Measurements from ENCODE around the gene KL. TPM values are rescaled to one million over a fixed set of nuclear protein-coding genes. Genes with fewer than 3 reads are reported as not detected.

Gene KL
- polyA plus RNA-seq, 1 experiment, result not detected

DNA sequence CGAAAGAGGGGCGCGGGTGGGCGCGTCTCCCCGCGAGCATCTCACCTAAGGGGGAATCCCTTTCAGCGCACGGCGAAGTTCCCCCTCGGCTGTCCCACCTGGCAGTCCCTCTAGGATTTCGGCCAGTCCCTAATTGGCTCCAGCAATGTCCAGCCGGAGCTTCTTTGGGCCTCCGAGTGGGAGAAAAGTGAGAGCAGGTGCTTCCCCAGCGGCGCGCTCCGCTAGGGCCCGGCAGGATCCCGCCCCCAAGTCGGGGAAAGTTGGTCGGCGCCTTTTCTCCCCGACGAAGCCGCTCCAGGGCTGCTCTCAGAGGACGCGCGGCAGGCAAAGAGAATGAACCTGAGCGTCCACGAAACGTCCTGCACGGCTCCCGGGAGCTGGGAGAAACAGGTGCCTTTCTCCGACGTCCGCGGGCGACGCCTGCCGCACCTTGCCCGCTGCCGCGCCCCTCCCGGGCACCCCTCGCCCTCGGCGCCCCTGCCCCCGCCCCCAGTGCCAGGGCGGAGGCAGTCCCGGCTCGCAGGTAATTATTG lies 366 bp upstream of the KL start:
- H3K4me3 ChIP-seq (ENCODE audit: low read depth, low read length), result no peak overlapping the region
- H3K9me3 ChIP-seq (ENCODE audit: control insufficient read depth, insufficient read depth, low read length), result peaks cover 4% of the 10 kb centered on the region; the same call in 1 of the 2 replicates
- POLR2A ChIA-PET, result no interaction called here
- CTCF ChIA-PET, result no interaction called here
- H3K27me3 ChIP-seq (ENCODE audit: control insufficient read depth, insufficient read depth, low read length), result peaks cover 55% of the 10 kb centered on the region
- DNase-seq (ENCODE audit: low read depth, low spot score), result no peak
- H3K27ac ChIP-seq (ENCODE audit: low read depth, low read length), result no peak overlapping the region
- TF ChIP-seq, protein P1, sequence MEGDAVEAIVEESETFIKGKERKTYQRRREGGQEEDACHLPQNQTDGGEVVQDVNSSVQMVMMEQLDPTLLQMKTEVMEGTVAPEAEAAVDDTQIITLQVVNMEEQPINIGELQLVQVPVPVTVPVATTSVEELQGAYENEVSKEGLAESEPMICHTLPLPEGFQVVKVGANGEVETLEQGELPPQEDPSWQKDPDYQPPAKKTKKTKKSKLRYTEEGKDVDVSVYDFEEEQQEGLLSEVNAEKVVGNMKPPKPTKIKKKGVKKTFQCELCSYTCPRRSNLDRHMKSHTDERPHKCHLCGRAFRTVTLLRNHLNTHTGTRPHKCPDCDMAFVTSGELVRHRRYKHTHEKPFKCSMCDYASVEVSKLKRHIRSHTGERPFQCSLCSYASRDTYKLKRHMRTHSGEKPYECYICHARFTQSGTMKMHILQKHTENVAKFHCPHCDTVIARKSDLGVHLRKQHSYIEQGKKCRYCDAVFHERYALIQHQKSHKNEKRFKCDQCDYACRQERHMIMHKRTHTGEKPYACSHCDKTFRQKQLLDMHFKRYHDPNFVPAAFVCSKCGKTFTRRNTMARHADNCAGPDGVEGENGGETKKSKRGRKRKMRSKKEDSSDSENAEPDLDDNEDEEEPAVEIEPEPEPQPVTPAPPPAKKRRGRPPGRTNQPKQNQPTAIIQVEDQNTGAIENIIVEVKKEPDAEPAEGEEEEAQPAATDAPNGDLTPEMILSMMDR (IDR thresholded peaks at IDR 0.05; ENCODE audit: low read depth, low read length), result no peak

DNA sequence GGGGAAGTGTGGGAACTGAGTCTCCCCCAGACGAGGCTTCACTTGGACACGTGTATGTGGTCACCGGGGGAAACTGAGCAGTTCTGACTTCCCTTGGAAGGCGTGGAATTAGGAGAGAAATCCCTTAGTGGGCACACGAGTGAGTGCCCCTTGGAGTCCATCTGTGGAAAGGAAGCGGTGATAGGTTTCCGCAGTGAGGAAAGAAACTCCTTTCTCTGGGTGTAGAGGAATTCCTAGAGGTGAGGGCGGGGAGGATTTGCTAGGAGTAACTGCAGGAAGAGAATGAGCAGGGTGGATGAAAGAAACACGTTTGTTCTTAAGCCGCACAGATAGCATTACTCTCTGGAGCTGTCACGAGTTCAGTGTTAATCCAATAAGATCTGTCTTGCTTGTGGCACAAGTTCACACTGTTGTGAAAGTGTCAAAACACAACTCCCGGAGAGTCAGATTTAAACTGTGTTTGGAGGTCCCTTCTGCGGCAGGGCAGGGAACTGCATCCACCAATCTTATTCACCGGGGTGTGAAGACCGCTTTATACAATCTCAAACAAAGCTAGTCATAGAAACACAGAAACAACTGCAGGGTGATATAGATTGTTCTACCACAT lies 1.2 kb downstream of the KL start:
- TF ChIP-seq, protein P1 (IDR thresholded peaks at IDR 0.05; ENCODE audit: low read depth, low read length), result 0 out of 2 replicates have a peak, but pooled peaks have one; percentile 23
- POLR2A ChIA-PET, result no interaction called here
- Histone ChIP-seq H3K9me3 (ENCODE audit: control insufficient read depth, insufficient read depth, low read length) (peaks cover 4% of the 10 kb centered on the region; the same call in 1 of the 2 replicates), H3K4me3 (ENCODE audit: low read depth, low read length) (no peak overlapping the region), H3K27ac (ENCODE audit: low read depth, low read length) (no peak overlapping the region), H3K27me3 (ENCODE audit: control insufficient read depth, insufficient read depth, low read length) (peaks cover 61% of the 10 kb centered on the region)
- DNase-seq (ENCODE audit: low read depth, low spot score), result no peak
- CTCF ChIA-PET, result interaction anchor here (0.6 kb wide), 1 partner anchor 215 kb away, joined by 3 read pairs; no protein-coding TSS in a partner anchor

- Histone ChIP-seq H3K27me3 (ENCODE audit: control insufficient read depth, insufficient read depth, low read length) (peaks cover 60% of the 10 kb centered on the region), H3K27ac (ENCODE audit: low read depth, low read length) (no peak overlapping the region), H3K4me3 (ENCODE audit: low read depth, low read length) (no peak overlapping the region), H3K9me3 (ENCODE audit: control insufficient read depth, insufficient read depth, low read length) (peaks cover 4% of the 10 kb centered on the region; the same call in 1 of the 2 replicates)
- no peak for DNase-seq (ENCODE audit: low read depth, low spot score)
- POLR2A ChIA-PET, result no interaction called here
- CTCF ChIA-PET, result no interaction called here
- TF ChIP-seq, protein P1 (IDR thresholded peaks at IDR 0.05; ENCODE audit: low read depth, low read length), result no peak
Observed at GRCh38 chr13:33018886-33019285, 2.7 kb downstream of the KL start.

DNA sequence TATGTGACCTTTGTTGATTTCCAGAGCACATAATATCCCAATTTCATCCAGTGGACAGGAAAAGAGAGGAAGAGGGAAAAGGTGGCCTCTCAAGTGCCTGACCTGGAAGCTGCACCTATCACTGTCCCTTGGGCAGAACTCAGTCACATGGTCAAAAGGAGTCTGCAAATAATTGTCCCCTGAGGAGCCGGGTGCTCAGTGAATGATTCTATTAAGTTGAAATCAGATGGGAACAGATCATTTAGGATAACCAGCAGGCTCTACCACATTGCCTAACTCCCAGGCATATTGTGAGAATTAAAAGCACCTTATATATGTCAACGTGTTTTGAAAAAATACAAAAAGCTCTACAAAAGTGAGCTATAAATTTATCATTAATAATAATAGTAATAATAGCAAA lies 6.8 kb downstream of the KL start:
- ChIA-PET POLR2A (no interaction called here), CTCF (no interaction called here)
- TF ChIP-seq, protein P1 (IDR thresholded peaks at IDR 0.05; ENCODE audit: low read depth, low read length), result no peak
- no peaks in the 10 kb centered on the region for H3K9me3 ChIP-seq (ENCODE audit: control insufficient read depth, insufficient read depth, low read length)
- DNase-seq (ENCODE audit: low read depth, low spot score), result no peak
- no peak overlapping the region for H3K27ac ChIP-seq (ENCODE audit: low read depth, low read length)
- H3K27me3 ChIP-seq (ENCODE audit: control insufficient read depth, insufficient read depth, low read length), result peaks cover 49% of the 10 kb centered on the region
- H3K4me3 ChIP-seq (ENCODE audit: low read depth, low read length), result no peak overlapping the region

GRCh38 chr13:33025220-33025744 lies 9.1 kb downstream of the KL start:
- peaks cover 36% of the 10 kb centered on the region for H3K27me3 ChIP-seq (ENCODE audit: control insufficient read depth, insufficient read depth, low read length)
- no peaks in the 10 kb centered on the region for H3K9me3 ChIP-seq (ENCODE audit: control insufficient read depth, insufficient read depth, low read length)
- ChIA-PET CTCF (no interaction called here), POLR2A (no interaction called here)
- TF ChIP-seq, protein P1 (IDR thresholded peaks at IDR 0.05; ENCODE audit: low read depth, low read length), result no peak
- H3K4me3 ChIP-seq (ENCODE audit: low read depth, low read length), result no peak overlapping the region
- H3K27ac ChIP-seq (ENCODE audit: low read depth, low read length), result no peak overlapping the region
- DNase-seq (ENCODE audit: low read depth, low spot score), result no peak

Data from AG04450 (cell line).